WTC11 (cell line): ENCODE data around the gene TIAM2.

Experiments used
- CDX4 ChIP-seq: fragments of 250-450 bp; sonication (Bioruptor Pico); IDR thresholded peaks from 2 replicates; pipeline ENCODE4 v1.9.0; 2021; ENCODE audit warnings: moderate library complexity, mild to moderate bottlenecking, inconsistent platforms, borderline replicate concordance
- CREB1 ChIP-seq: sonication (generic); formaldehyde crosslinking; IDR thresholded peaks from 2 replicates; pipeline ENCODE4 v1.8.0; 2023; ENCODE audit warnings: mild to moderate bottlenecking, missing genetic modification reagents

GRCh38 chr6:155022721-155023120 lies 27.6 kb downstream of the TIAM2 start:
- TF ChIP-seq CDX4 (no peak), CREB1 (no peak)
